OCI-LY7 (cell line): ENCODE data around the gene NKX6-2.

ENCODE experiments used
- CTCF ChIP-seq: fragments of 200-600 bp; sonication (generic); conservative IDR thresholded peaks from 2 replicates; pipeline ENCODE4 v1.5.1; 2014; ENCODE audit warnings: mild to moderate bottlenecking, antibody characterized with exemption, low read length, moderate library complexity, mixed read lengths
- EZH2phosphoT487 ChIP-seq: fragments of 200-600 bp; sonication (generic); IDR thresholded peaks from 2 replicates; pipeline ENCODE4 v1.6.1; 2018; ENCODE audit warnings: low read depth, borderline replicate concordance, mild to moderate bottlenecking, mixed run types, antibody characterized with exemption, low read length, moderate library complexity, mixed read lengths

DNA sequence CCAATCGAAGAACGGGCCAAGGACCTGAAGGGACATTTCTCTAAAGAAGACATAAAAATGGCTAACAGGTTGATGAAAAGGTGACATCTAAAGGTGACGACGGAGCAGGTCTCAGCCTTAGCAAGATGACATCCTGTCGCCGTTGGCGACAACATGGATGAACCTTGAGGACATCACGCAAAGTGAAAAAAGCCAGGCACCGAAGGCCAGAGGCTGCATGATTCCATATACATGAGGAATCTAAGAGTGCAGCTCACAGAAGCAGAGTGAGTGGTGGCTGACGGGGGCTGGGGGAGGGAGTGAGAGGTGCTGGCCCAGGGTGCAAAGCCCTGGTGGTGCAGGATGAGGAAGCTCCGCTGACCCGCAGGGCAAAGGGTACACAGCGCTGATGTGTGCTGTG is 34.1 kb upstream of the NKX6-2 start:
- no peak for TF ChIP-seq CTCF
- TF ChIP-seq EZH2phosphoT487, result no peak
